HepG2 (cell line): ENCODE measurements around the gene FCN3. TPM values are rescaled to one million over a fixed set of nuclear protein-coding genes. Genes with fewer than 3 reads are reported as not detected.

Source experiments
- ATAC-seq: fragments of 200-7000 bp; cut with Tn5 transposase; 3 replicates; pipeline ENCODE4 v1.9.1; 2020; ENCODE audit warnings: mild to moderate bottlenecking, moderate library complexity
- BruUV-seq: library from RNA; stranded (reverse); fragments of 400-500 nt; replicated peaks from 2 replicates; lab custom pipeline; 2021; lab: Mats Ljungman, UMichigan
- CTCF ChIA-PET: fragments of 300-600 bp; formaldehyde crosslinking; extraction: SDS; loops from one replicate; lab custom pipeline; 2021; ENCODE audit warnings: low total read pairs, inconsistent platforms, low intra/inter-chr PET ratio; lab: Yijun Ruan, JAX
- POLR2A ChIA-PET: fragments of 350-600 bp; sonication (Branson Sonifier 250); formaldehyde crosslinking; loops from one replicate; lab custom pipeline; 2020; ENCODE audit warnings: antibody characterized with exemption, inconsistent platforms; lab: Yijun Ruan, JAX
- DNase-seq: peaks from one replicate; pipeline ENCODE4 v3.0.0-alpha.2; 2015; ENCODE audit warnings: low spot score
- FAIRE-seq: peaks from 3 replicates; lab custom pipeline; 2011; peaks lifted over from hg19 to GRCh38; lab: Jason Lieb, UNC
- H2AFZ ChIP-seq: one replicate; pipeline ENCODE4 v1.6.1; 2011; ENCODE audit warnings: low read length, inconsistent platforms
- H3K27ac ChIP-seq: fragments of 300-600 bp; 3 replicates; pipeline ENCODE4 v1.8.0; 2011; ENCODE audit warnings: mixed run types, mild to moderate bottlenecking, mixed read lengths, low read length, inconsistent platforms; ENCODE audit not compliant: insufficient read depth; ENCODE audit errors: extremely low read length
- H3K27me3 ChIP-seq, 2 experiments: fragments of 200-600 bp in 1 of 2; 2 replicates in 1 of 2; 3 replicates in 1 of 2; pipeline versions ENCODE4 v1.6.0 to v1.8.0; 2011; ENCODE audit warnings: low read length in 2 of 2, mild to moderate bottlenecking in 2 of 2, moderate library complexity in 2 of 2, inconsistent platforms in 1 of 2; ENCODE audit not compliant: insufficient read depth in 2 of 2, control insufficient read depth in 1 of 2
- H3K36me3 ChIP-seq, 2 experiments: fragments of 200-600 bp in 1 of 2; replicated peaks in 1 of 2; 2 replicates in 1 of 2; 3 replicates in 1 of 2; pipeline versions ENCODE4 v1.5.1 to v1.8.0; 2011; ENCODE audit warnings: low read length in 2 of 2, inconsistent platforms in 1 of 2; ENCODE audit not compliant: insufficient read depth in 2 of 2, control insufficient read depth in 1 of 2
- H3K4me1 ChIP-seq: 2 replicates; pipeline ENCODE4 v1.5.1; 2012; ENCODE audit warnings: low read length, inconsistent platforms; ENCODE audit not compliant: insufficient read depth
- H3K4me2 ChIP-seq: 2 replicates; pipeline ENCODE4 v1.6.0; 2011; ENCODE audit warnings: low read depth, low read length, inconsistent platforms
- H3K4me3 ChIP-seq, 3 experiments: fragments of 200-600 bp in 1 of 3; sonication (generic), shearing (Covaris generic) in 1 of 3; replicated peaks in 1 of 3; 2 replicates each; pipeline ENCODE4 v1.5.1; 2011 to 2016; ENCODE audit warnings: low read length in 3 of 3, inconsistent platforms in 2 of 3, low read depth in 2 of 3, mild to moderate bottlenecking in 2 of 3, control low read depth in 1 of 3, mixed read lengths in 1 of 3; ENCODE audit not compliant: insufficient read depth in 1 of 3
- H3K79me2 ChIP-seq: one replicate; pipeline ENCODE4 v1.6.1; 2011; ENCODE audit warnings: low read length, inconsistent platforms; ENCODE audit not compliant: insufficient read depth
- H3K9ac ChIP-seq: 2 replicates; pipeline ENCODE4 v1.6.0; 2011; ENCODE audit warnings: mild to moderate bottlenecking, low read depth, low read length, inconsistent platforms; ENCODE audit not compliant: insufficient read depth
- H3K9me3 ChIP-seq: 2 replicates; pipeline ENCODE4 v1.5.1; 2012; ENCODE audit warnings: mild to moderate bottlenecking, low read length
- H4K20me1 ChIP-seq: 2 replicates; pipeline ENCODE4 v1.6.0; 2011; ENCODE audit warnings: inconsistent platforms, mild to moderate bottlenecking, low read length, moderate library complexity; ENCODE audit not compliant: insufficient read depth
- ATF1 ChIP-seq: IDR thresholded peaks from 2 replicates; pipeline ENCODE4 v1.6.1; 2016; ENCODE audit warnings: mild to moderate bottlenecking, control low read depth
- BORCS8-MEF2B ChIP-seq: sonication (generic); formaldehyde crosslinking; IDR thresholded peaks from 2 replicates; pipeline ENCODE4 v1.8.0; 2022; ENCODE audit warnings: mild to moderate bottlenecking, missing genetic modification reagents
- CEBPG ChIP-seq: IDR thresholded peaks from 2 replicates; pipeline ENCODE4 v1.6.1; 2016
- CREB1 ChIP-seq, 2 experiments: fragments of 450-650 bp in 1 of 2; IDR thresholded peaks; 2 replicates each; pipeline ENCODE4 v1.6.1; 2016 to 2017; ENCODE audit warnings: control low read depth in 1 of 2, mild to moderate bottlenecking in 1 of 2, missing compliant biosample characterization in 1 of 2, missing genetic modification characterization in 1 of 2
- FLYWCH1 ChIP-seq: sonication (generic); formaldehyde crosslinking; IDR thresholded peaks from 2 replicates; pipeline ENCODE4 v1.8.1; 2023; ENCODE audit warnings: mild to moderate bottlenecking, missing genetic modification reagents
- HNRNPH1 ChIP-seq: fragments of 200-400 bp; formaldehyde crosslinking; optimal IDR thresholded peaks from 2 replicates; pipeline ENCODE3; 2017; ENCODE audit warnings: mild to moderate bottlenecking, low read depth, low read length
- HOXA7 ChIP-seq: sonication (generic); formaldehyde crosslinking; IDR thresholded peaks from 2 replicates; pipeline ENCODE4 v1.8.1; 2022; ENCODE audit warnings: mild to moderate bottlenecking, missing genetic modification reagents, moderate library complexity
- KLF11 ChIP-seq: IDR thresholded peaks from 2 replicates; pipeline ENCODE4 v1.6.1; 2016; ENCODE audit warnings: missing compliant biosample characterization
- MTF2 ChIP-seq: sonication (generic); formaldehyde crosslinking; IDR thresholded peaks from 2 replicates; pipeline ENCODE4 v1.5.0; 2020; ENCODE audit warnings: missing genetic modification reagents, borderline replicate concordance
- NFE2L1 ChIP-seq: sonication (generic); formaldehyde crosslinking; IDR thresholded peaks from 2 replicates; pipeline ENCODE4 v1.4.0; 2020; ENCODE audit warnings: missing genetic modification reagents, mild to moderate bottlenecking, borderline replicate concordance
- NR2F6 ChIP-seq, 2 experiments: IDR thresholded peaks; 2 replicates each; pipeline ENCODE4 v1.6.1; 2016; ENCODE audit warnings: antibody characterized with exemption in 1 of 2, mild to moderate bottlenecking in 1 of 2
- RBFOX2 ChIP-seq: fragments of 200-400 bp; formaldehyde crosslinking; IDR thresholded peaks from 2 replicates; pipeline ENCODE4 v1.6.1; 2017; ENCODE audit warnings: low read depth, mild to moderate bottlenecking, low read length
- RELA ChIP-seq: sonication (generic); formaldehyde crosslinking; IDR thresholded peaks from 2 replicates; pipeline ENCODE4 v1.4.0; 2020; ENCODE audit warnings: missing genetic modification reagents
- RORA ChIP-seq: sonication (generic); formaldehyde crosslinking; IDR thresholded peaks from 2 replicates; pipeline ENCODE4 v1.5.0; 2020; ENCODE audit warnings: mild to moderate bottlenecking, missing genetic modification reagents, moderate library complexity
- ZBTB3 ChIP-seq: sonication (generic); formaldehyde crosslinking; IDR thresholded peaks from 2 replicates; pipeline ENCODE4 v1.4.0; 2020; ENCODE audit warnings: low read depth, mild to moderate bottlenecking, moderate library complexity, missing genetic modification reagents, borderline replicate concordance
- ZFAT ChIP-seq: sonication (generic); formaldehyde crosslinking; conservative IDR thresholded peaks from 2 replicates; pipeline ENCODE4 v1.8.1; 2023; ENCODE audit warnings: missing genetic modification reagents, inconsistent platforms
- ZNF205 ChIP-seq: IDR thresholded peaks from 2 replicates; pipeline ENCODE4 v1.6.1; 2018; ENCODE audit warnings: missing biosample characterization, missing genetic modification reagents
- ZNF468 ChIP-seq: sonication (generic); formaldehyde crosslinking; IDR thresholded peaks from 2 replicates; pipeline ENCODE4 v1.8.0; 2022; ENCODE audit warnings: mild to moderate bottlenecking, moderate library complexity, missing genetic modification reagents
- ZNF709 ChIP-seq: sonication (generic); formaldehyde crosslinking; IDR thresholded peaks from 2 replicates; pipeline ENCODE4 v1.5.0; 2020; ENCODE audit warnings: mild to moderate bottlenecking, missing genetic modification reagents
- ZSCAN29 ChIP-seq: sonication (generic); formaldehyde crosslinking; conservative IDR thresholded peaks from 2 replicates; pipeline ENCODE4 v1.4.0; 2020; ENCODE audit warnings: mild to moderate bottlenecking, missing genetic modification reagents
- WGBS: methylation state at CpG from one replicate; pipeline ENCODE4 v1.1.6; 2017; ENCODE audit warnings: low lambda C conversion rate; 5-methylcytosine and 5-hydroxymethylcytosine counted together
- in situ Hi-C: cut with HindIII; loops from 2 replicates; pipeline ENCODE4 v1.10.0; 2017; ENCODE audit warnings: low pct_unique_long_range_greater_than_20kb; ENCODE audit not compliant: extremely low pct_ligation_motif_present
- intact Hi-C: fragments of 100-400 bp; cut with micrococcal nuclease; formaldehyde crosslinking; loops from one replicate; pipeline ENCODE4 v1.10.0; 2022; ENCODE audit not compliant: unreplicated experiment
- polyA plus RNA-seq, 8 experiments: library from polyadenylated mRNA; depleted of rRNA in 3 of 8; stranded (reverse) in 7 of 8; unstranded in 1 of 8; fragments of >200 nt; fragmentation: Illumina TruSeq in 4 of 8; extraction: Trizol in 4 of 8; gene quantifications; 2 replicates each; pipeline versions ENCODE4 v1.2.1 to v1.2.3, GENCODE V29; 2011 to 2016; ENCODE audit warnings: low read depth in 4 of 8, missing spikeins in 1 of 8, mixed read lengths in 1 of 8; ENCODE audit not compliant: insufficient read depth in 1 of 8
- total RNA-seq, 5 experiments: library from RNA; depleted of rRNA; stranded (reverse); fragments of >200 nt; fragmentation: Illumina TruSeq; extraction: Trizol; gene quantifications; 2 replicates each; pipeline ENCODE4 v1.2.3, GENCODE V29; 2016; ENCODE audit warnings: low read depth in 1 of 5
- TF ChIP-seq, protein P1 (sequence below): sonication (generic); formaldehyde crosslinking; IDR thresholded peaks from 2 replicates; pipeline ENCODE4 v1.5.0; 2020; ENCODE audit warnings: missing genetic modification reagents

The FCN3 gene
- total and polyA plus RNA-seq, 2 of the 13 experiments (the other 11 are each of a cell fraction or from before 2014, with no cell fraction given), result not detected

DNA sequence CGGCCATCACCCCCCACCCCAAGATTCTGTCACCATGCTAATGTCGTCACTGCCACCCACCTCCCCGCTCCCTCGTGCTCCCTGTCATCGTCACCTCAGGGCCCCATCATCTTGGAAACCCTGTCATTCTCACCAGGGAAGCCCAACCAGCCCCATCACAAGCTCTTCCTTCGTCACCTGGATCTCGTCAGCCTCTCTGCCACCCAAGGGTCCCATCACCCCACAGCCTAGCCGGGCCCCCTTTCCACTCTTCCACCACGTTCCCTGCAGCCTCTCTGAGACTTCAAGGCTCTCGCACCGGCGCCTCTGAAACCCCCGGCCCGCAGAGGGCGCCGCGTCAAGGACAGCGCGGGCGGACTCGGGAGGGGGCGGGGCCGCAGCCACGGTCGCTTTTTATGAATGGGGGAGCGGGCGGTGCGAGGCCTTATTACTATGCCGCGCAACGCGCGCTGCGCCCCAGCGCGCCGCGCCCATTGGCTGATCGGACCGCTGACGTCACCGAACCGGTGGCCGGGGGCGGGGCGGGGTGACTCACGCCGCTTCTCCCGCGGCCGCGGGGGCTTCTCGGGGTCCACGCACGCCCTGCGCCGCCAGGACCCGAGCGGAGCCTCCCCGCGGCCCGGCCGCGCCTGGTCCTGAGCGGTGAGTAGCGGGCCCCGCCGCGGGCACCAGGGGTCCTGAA is 17.6 kb upstream of the FCN3 start, which contains the start of gene GPR3 (continued):
- TF ChIP-seq HOXA7 (CRISPR knock-in tag) (no peak), ZNF709 (CRISPR knock-in tag) (no peak), RBFOX2 (peak; percentile 42; the same call in 1 of the 2 replicates), ZSCAN29 (CRISPR knock-in tag) (no peak), FLYWCH1 (no peak), MTF2 (no peak), RELA (no peak), ZNF205 (CRISPR knock-in tag) (no peak)

GRCh38 chr1:27391511-27392095 is 17.0 kb upstream of the FCN3 start:
- Histone ChIP-seq H3K4me1 (peaks cover 28% of the 10 kb centered on the region), H3K9ac (peak overlapping the region; percentile 68), H3K79me2 (no peaks in the 10 kb centered on the region), H3K36me3 (no peaks in the 10 kb centered on the region), H3K4me3 (peak overlapping the region; percentile 52 to 85 (median 71)), H3K27me3 (no peaks in the 10 kb centered on the region; a peak in 2 of 5 replicates), H3K27ac (no peak overlapping the region), H2AFZ (no peak overlapping the region), H4K20me1 (no peaks in the 10 kb centered on the region), H3K4me2 (peak overlapping the region; percentile 90), H3K9me3 (no peaks in the 10 kb centered on the region)
- CTCF ChIA-PET, result interaction anchor here (2.2 kb wide), 1 partner anchor 91 kb away, joined by 7 read pairs; no protein-coding TSS in a partner anchor
- in situ Hi-C loops, result loop anchor here (5.0 kb wide), 4 partner anchors 34 to 279 kb away; no protein-coding TSS in a partner anchor
- peak; percentile 3; the same call in 2 of the 3 replicates for ATAC-seq
- peak; percentile 29 for DNase-seq
- WGBS, result 9% methylated on average over 8 of the region's 13 CpGs
- POLR2A ChIA-PET, result interaction anchor here (0.8 to 1.0 kb wide), 2 partner anchors 212 to 216 kb away, joined by 3 to 4 read pairs; no protein-coding TSS in a partner anchor
- no peak for FAIRE-seq
- intact Hi-C loops, result loop anchor here (2.0 to 10.0 kb wide), 2 partner anchors 215 to 273 kb away; no protein-coding TSS in a partner anchor
- no TSS peak for BruUV-seq
- TF ChIP-seq ZNF468 (CRISPR knock-in tag), result no peak
- TF ChIP-seq, protein P1, sequence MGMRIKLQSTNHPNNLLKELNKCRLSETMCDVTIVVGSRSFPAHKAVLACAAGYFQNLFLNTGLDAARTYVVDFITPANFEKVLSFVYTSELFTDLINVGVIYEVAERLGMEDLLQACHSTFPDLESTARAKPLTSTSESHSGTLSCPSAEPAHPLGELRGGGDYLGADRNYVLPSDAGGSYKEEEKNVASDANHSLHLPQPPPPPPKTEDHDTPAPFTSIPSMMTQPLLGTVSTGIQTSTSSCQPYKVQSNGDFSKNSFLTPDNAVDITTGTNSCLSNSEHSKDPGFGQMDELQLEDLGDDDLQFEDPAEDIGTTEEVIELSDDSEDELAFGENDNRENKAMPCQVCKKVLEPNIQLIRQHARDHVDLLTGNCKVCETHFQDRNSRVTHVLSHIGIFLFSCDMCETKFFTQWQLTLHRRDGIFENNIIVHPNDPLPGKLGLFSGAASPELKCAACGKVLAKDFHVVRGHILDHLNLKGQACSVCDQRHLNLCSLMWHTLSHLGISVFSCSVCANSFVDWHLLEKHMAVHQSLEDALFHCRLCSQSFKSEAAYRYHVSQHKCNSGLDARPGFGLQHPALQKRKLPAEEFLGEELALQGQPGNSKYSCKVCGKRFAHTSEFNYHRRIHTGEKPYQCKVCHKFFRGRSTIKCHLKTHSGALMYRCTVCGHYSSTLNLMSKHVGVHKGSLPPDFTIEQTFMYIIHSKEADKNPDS (CRISPR knock-in tag), result no peak
- no peak for TF ChIP-seq NR2F6 (IDR thresholded peaks at IDR 0.05)
- no peak for TF ChIP-seq NR2F6 (CRISPR knock-in tag; IDR thresholded peaks at IDR 0.05)
- no peak for TF ChIP-seq KLF11 (CRISPR knock-in tag)
- peak; percentile 96 for TF ChIP-seq CREB1 (IDR thresholded peaks at IDR 0.05)
- TF ChIP-seq CREB1 (CRISPR knock-in tag; IDR thresholded peaks at IDR 0.05), result peak; percentile 78
- no peak for TF ChIP-seq ZBTB3 (CRISPR knock-in tag)
- TF ChIP-seq HNRNPH1, result no peak
- TF ChIP-seq RORA (CRISPR knock-in tag), result no peak
- no peak for TF ChIP-seq CEBPG
- TF ChIP-seq ATF1, result peak; percentile 19; the same call in 1 of the 2 replicates
- peak; percentile 29; the same call in 1 of the 2 replicates for TF ChIP-seq NFE2L1 (CRISPR knock-in tag)
- TF ChIP-seq ZFAT (CRISPR knock-in tag), result no peak
- TF ChIP-seq BORCS8-MEF2B (CRISPR knock-in tag), result no peak
